ENCODE data around the gene MUS81. TPM values are rescaled to one million over a fixed set of nuclear protein-coding genes. Genes with fewer than 3 reads are reported as not detected.

MUS81 gene
- total and polyA plus RNA-seq, 10 of the 15 experiments (the other 5 are each of a cell fraction or from before 2014, with no cell fraction given) = 11.8 to 76.1 (median 48.4) TPM

- 0 out of 2 replicates have a peak, but pooled peaks have one; percentile 76 for TF ChIP-seq ASH2L (IDR thresholded peaks at IDR 0.05; ENCODE audit: borderline replicate concordance, low read depth)
- peak; percentile 83; the same call in 1 of the 2 replicates for TF ChIP-seq CHD1 (IDR thresholded peaks at IDR 0.05; ENCODE audit: low read depth, low read length)
- no peak for TF ChIP-seq JUNB (IDR thresholded peaks at IDR 0.05)
- no peak; the same call in 1 of the 2 replicates for TF ChIP-seq RFX5 (IDR thresholded peaks at IDR 0.05; ENCODE audit: low read depth, low read length)
- no peak for TF ChIP-seq PAX8 (IDR thresholded peaks at IDR 0.05)
- 0 out of 2 replicates have a peak, but pooled peaks have one; percentile 14 for TF ChIP-seq JUND (IDR thresholded peaks at IDR 0.05; ENCODE audit: low read depth, low read length)
- TF ChIP-seq TCF7 (IDR thresholded peaks at IDR 0.05; ENCODE audit: borderline replicate concordance) = no peak
- no peak; the same call in 1 of the 2 replicates for TF ChIP-seq REST (IDR thresholded peaks at IDR 0.05; ENCODE audit: low read depth, low read length)
- TF ChIP-seq PML (IDR thresholded peaks at IDR 0.05; ENCODE audit: low read length) = no peak
- TF ChIP-seq SP1 (IDR thresholded peaks at IDR 0.05; ENCODE audit: low read depth, low read length) = peak; percentile 11
- peak; percentile 88 for TF ChIP-seq NKRF (conservative IDR thresholded peaks at IDR 0.05)
- TF ChIP-seq BHLHE40 (IDR thresholded peaks at IDR 0.05; ENCODE audit: borderline replicate concordance in 1 of 2, low read depth in 2 of 2, low read length in 1 of 2) = peak in 1 of 2 experiments; percentile 55; a peak in 2 of 4 replicates
- TF ChIP-seq WRNIP1 (IDR thresholded peaks at IDR 0.05; ENCODE audit: borderline replicate concordance, low read depth, low read length) = 0 out of 2 replicates have a peak, but pooled peaks have one; percentile 46
- no peak for TF ChIP-seq KDM1A (IDR thresholded peaks at IDR 0.05; ENCODE audit: borderline replicate concordance)
- no peak for TF ChIP-seq SMC3 (IDR thresholded peaks at IDR 0.05; ENCODE audit: borderline replicate concordance, low read length)
- TF ChIP-seq NR2F1 (conservative IDR thresholded peaks at IDR 0.05) = peak; percentile 72
- TF ChIP-seq FOXK2 (IDR thresholded peaks at IDR 0.05) = 0 out of 2 replicates have a peak, but pooled peaks have one; percentile 28
- peak; percentile 77; the same call in 1 of the 2 replicates for TF ChIP-seq ZNF217 (IDR thresholded peaks at IDR 0.05)
- TF ChIP-seq RUNX3 (IDR thresholded peaks at IDR 0.05; ENCODE audit: low read length) = no peak
- TF ChIP-seq SIX5 (IDR thresholded peaks at IDR 0.05; ENCODE audit: low read depth, low read length, severe bottlenecking) = peak; percentile 95
- peak; percentile 80 for TF ChIP-seq E2F4 (IDR thresholded peaks at IDR 0.05; ENCODE audit: low read depth, low read length)
- peak; percentile 99 for TF ChIP-seq POLR2AphosphoS2 (IDR thresholded peaks at IDR 0.05; ENCODE audit: low read depth, low read length)
- no peak for TF ChIP-seq MYB (IDR thresholded peaks at IDR 0.05; ENCODE audit: borderline replicate concordance, low read depth, low read length)
These were observed 2.2 kb upstream of the MUS81 start, which contains the start of gene CFL1 (continued) for GRCh38 chr11:65857853-65858680.
